Islet precursor cell (in vitro differentiated cells): ENCODE data around the gene ATRNL1.
A peak's percentile ranks its signal among the peaks of the same experiment; 100 is the strongest.
"Not testable (repeated sequence)": the region's sequence is repeated elsewhere in the genome, so short reads cannot be mapped to it uniquely, and the experiment has no call there.

Source experiments
- DNase-seq: peaks from one replicate; pipeline ENCODE4 v3.0.0-alpha.2; 2018

Gene ATRNL1

DNA sequence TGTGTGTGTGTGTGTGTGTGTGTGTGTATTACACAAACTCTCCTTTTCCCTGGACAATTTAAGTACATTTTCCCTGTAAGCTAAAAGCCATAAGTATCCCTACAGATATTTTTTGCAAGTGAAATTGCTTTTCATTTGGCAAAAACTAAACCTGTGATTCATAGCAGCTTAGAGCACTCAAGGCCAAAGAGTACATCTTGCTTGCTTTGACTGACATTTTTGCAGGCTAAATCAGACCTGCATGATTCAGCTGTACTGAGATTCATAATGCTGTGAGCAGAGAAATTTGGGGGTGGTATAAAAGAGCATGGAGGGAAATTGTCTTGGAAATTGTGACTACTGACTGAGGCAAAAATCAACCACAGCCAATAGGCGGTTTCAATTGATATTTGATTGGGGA is 679.4 kb downstream of the ATRNL1 start:
- DNase-seq, result no peak

DNA sequence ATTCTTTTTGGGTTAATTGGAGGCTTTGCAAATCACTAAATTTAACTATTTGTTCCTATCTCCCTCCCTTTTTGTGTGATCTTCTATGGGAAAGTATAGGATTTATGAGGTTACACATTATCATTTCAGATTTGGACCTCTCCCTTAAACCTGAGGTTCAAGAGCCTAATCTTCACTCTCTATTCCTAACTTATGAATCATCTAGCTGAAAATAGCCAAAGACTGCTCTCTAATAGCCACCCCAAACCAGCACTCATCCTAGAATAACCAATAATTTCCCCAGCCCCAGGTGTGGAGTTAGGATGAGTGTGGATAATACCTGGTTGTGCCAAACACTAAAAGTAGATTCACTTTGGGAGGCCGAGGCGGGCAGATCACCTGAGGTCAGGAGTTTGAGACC is 680.7 kb downstream of the ATRNL1 start:
- no peak for DNase-seq

DNA sequence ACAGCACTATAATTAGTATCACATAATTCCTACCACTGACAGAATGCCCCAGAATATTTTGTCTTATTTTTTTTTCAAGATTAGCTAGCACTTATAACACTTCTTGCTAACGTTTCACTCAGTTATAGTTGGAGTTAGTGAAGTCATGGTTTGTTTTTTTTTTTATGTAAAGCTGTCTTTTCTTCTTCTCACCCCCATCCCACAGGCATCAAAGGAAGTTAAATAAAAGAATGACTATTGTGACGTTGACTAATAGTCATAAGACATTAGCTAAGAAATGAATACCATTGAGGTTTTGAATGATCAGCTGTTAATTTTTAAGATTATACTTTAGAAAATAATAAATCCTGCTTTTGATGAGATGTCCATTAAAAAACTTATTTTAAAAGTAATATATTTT is 681.6 kb downstream of the ATRNL1 start:
- no peak for DNase-seq

DNA sequence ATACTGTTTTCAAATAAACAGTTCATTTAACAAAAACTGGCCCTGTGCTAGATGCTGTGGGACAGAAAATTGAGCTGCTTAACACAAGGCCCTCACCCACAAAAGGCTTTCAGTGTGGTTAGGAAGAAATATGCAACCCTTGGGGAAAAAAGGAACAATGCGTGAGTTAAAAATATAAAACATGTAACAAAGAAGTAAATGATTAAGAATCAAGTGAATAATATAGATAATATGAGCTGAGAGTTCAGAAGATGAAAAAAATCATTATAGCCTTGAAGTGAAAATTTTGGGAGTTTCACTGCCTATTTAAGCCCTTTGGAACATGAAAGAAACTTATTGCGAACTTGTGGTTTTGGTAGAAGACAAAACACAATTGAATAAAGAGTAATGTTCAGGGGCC is 684.5 kb downstream of the ATRNL1 start:
- DNase-seq, result no peak

DNA sequence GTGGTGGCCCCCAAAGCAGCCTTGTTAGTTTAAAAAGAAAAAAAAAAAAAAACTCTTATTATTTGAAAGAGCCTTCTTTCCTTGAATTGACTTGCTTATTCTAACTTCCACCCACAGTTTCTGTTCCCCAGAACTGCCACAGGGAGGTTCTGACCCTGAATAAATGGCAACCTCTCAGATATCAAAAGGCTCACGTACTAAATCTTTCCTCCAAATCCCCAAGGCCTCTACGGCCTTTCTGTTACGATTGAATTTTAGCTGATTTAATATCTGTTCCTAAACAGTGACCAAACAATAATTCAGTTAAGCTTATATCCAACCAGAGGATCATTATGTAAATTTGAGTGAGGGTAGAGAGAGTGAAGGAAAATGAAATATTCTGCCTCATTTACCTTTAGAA is 697.1 kb downstream of the ATRNL1 start:
- DNase-seq, result no peak

DNA sequence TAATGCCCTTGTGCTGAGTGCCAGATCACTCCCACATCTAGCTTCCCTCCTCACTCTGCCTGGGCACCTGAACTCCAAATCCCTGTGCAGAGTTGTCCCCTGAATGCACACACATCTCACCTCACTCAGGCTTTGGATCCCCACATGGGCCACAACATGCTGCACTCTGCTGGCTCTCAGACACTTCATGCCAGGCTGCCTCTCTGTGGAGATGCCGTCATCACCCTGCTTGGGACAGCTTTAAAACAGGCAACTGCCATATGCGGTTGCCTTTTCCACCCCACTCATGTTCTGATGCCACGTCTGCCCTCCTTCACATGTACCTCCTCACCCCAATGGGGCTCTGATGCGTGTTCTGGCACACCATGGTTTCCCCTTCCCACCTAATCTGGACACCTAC is 702.8 kb downstream of the ATRNL1 start:
- DNase-seq, result no peak

DNA sequence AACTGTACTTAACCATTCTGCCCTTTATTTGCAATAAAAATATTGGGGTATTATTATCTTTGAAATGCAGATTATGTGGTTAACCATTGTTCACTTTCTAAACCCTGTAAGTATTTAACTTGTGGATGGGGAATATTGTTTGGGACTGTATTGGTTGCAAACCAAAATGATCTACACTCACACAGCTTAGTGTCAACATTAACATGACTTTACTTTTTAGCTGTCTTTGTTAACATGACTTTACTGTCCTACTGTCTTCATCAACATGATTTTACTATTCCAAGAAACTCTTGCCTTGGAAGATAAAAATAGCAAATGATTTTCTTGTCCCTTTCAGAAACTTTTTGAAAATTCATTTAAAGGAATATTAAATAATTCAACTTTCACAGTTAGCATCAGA is 708.3 kb downstream of the ATRNL1 start:
- no peak for DNase-seq

DNA sequence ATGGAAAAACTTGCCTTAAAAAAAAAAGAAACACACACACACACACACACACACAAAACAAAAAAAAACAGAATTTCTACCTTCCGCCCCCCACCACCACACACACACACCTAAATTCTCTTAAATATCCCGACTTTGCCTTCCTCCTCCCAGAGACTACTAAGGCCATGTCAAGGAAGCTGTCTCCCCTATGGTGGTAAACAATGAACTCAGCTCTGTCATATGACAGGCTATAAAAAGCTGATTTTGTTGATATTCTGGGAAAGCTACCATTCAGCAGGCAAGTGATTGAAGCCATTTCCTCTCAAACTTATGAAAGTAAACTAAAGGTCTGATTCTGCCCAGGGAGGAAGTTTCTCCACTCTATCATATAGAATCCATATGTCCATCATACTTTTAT is 708.8 kb downstream of the ATRNL1 start:
- no peak for DNase-seq

DNA sequence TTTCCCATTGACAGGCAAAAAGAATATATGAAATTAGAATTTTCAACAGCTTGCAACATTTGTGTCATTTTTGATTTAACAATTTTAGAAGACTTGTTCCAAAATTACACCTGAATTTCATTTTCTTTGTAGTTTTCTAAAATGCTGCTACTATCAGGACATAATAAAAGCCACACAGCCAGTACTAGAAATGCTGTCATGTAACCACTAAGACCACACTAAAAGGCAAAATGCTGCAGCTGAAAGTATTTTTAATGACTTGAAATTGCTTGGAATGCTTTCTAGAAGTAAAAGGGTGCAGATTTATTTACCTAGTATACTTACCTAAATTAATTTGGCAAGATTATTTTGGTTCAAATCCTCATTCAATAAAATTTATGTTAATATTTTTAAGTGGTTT is 709.7 kb downstream of the ATRNL1 start:
- DNase-seq, result no peak

DNA sequence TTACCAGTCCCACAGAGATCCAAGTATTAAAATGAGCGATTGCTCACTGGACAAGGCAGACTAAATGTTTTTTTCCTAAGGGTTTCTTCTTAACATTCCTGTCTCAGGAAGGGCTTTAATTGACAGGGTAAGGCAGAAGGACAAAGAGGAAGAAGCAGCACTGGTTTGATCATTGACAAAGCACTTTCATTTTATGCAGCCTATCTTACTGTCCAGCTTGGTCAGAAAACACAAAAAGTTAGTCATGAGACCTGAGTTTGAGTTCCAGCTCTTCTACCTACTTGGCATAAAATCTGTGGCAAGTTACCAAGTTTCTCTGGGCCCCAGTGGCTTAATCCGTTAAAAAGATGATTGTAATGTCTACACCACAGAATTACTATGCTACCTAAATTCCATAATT is 721.4 kb downstream of the ATRNL1 start:
- DNase-seq, result no peak

DNA sequence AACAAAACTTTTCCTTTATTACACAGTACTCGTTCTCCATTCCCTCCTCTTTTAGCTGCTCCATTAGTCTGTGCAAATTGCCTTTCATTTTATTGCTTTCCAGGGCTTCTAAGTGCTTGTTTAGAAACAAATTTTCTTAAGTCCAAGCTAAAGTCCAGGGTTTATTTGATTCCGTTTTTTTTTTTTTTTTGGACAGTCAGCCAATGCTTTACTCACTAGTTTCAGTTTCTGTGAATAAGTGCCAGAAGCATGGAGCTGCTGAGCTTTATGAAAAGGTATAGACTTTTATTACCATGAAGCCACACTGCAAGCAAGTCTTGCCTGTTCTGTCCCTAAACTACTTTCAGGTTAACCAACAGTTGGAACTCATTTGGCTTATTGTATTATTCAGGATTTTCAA is 724.8 kb downstream of the ATRNL1 start:
- DNase-seq, result no peak

DNA sequence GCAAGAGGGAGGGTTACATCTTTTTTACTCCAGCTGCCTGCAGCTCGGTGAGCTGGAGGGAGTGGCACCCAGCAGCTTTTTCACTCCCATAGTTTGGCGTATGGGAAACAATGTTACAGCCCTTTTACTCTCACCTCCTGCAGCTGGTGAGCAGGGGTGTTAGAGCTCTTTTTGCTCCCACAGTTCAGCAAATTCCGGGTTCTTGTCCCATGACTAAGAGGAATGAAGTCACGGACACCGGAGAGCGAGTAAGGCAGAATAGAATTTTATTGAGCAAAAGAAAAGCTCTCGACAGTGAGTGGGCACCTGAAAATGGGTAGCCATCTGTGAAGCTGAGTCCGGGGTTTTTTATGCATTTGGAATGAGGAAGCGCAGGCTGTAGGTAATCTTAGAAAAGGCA is 733.2 kb downstream of the ATRNL1 start:
- no peak for DNase-seq

DNA sequence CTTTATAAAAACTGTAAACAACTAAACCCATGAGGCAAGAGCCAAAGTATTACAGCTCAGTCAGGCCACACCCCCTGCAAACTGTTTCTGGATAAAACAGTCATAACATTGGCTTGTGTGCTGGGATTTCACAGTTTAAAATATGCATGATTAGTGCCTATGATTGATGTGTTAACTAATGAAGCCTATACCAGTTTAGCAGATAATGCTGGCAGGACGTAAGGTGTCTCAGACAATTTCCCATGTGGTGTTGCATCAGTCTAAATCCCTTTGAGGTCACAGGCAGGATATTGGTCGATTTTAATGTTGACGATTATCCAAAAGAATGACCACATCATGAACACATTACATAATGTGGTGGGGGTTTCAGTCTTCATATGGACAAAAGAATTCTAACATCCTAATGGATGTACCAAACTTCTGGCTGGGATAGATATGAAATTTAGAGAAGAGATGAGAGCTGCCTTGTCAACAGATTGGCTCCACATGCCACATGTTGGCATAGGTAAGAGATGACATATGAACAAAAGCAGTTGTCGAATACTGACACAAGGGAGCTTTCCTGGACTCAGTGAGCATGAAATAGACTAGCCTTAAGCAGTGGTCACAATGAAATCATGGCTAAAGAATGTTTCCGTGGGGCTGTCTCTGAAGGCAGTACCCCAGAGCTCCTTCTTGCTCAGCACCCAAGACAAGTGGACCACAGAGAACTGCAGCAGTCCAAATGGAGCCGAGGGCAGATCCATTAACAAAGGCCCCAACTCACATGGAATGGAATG is 734.3 kb downstream of the ATRNL1 start:
- peak; percentile 61 for DNase-seq

DNA sequence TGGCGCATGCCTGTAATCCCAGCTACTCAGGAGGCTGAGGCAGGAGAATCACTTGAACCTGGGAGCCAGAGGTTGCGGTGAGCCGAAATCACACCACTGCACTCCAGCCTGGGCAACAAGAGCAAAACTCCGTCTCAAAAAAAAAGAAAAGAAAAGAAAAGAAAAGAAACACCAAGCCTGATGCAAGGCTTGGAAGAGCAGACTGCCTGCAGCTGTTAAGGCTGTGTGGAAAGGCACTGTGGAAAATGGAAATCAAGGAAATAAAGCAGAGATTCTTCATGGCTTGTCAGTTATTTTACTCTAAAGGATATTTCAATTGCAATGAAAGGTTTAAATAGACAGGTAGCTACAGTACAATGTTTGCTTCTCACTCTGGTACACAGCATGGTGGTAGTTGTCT is 735.0 kb downstream of the ATRNL1 start:
- DNase-seq, result not testable (repeated sequence)

DNA sequence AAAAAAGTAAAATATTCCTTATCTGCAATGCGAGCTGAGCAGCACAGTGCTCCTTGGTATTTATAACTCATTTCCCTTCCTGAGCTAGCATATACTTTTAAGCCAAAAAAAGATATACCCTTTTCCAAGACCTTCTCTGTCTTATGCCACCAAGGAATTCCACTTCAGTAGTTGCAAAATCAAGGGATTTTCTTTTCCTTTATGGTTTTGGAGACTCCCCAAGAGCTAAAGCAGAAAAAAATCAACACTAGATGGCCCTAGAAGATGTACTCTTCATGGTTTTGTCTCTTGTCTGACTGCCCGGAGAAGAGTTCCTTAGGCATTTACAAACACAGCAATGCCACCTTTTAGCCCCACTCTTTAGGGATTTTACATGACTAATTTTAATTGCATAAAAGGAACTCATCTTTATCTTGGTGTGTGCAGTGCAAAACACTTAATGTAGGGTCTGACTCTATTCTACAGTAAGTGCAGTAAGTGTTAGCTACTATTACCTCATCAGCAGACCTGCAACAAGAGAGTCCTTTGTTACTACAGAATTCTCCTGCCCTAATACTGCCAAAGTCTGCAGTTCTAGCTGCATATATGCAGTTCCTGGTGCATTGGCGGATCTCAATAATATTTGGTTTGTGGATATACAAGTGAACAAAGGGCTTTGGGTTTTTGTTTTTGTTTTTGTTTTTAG is 736.5 kb downstream of the ATRNL1 start:
- DNase-seq, result no peak

DNA sequence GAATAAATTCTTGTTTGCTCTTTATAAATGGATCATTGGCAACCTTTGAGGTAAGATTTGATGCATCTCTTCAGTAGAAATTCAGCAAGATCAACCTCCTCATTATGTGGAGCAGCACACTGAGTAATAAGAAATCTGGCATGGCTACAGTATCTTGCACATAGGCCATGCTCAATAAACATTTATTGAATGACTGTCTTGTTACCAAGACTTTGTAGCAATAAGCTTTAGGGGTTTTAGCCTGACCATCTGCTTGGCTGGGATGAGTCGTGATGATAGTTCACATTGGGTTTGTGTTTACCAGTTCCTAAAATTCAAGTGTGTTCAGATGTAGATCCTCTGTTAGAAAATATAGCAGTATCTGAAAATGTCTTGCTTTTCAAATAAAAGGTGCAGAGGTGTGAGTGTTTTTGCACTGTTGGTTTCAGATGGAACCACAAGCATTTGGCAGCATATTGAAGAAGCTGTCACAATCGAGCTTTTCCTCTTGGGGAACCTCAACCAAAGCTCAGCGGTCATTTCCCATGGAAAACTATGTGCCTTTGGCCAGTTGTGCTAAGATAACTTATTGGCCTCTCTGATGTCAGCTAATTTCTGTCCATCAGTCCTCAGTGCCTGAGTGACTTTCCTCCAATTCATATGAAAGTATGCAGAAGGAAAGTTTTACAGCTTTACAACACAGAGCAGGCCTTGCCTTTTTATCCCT is 737.3 kb downstream of the ATRNL1 start:
- DNase-seq, result no peak

DNA sequence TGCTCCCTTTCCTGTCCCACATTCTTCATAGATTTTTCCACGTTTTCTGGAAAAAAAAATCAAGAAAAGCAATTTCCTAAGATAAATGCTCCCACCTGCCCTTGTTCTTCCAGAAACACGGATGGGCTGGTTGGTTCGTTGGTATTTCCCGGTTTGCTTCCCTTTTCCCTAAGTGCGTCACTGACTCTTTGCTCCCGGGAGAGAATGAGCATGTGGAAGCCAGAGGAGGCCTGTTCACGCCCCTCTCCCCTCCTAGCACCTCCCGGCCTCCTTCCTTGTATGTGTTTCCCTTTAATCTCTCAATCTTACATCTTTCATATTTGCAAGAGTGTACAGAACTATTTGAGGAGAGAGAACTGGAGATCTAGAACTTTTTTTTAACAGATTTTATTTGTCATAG is 737.9 kb downstream of the ATRNL1 start:
- no peak for DNase-seq

DNA sequence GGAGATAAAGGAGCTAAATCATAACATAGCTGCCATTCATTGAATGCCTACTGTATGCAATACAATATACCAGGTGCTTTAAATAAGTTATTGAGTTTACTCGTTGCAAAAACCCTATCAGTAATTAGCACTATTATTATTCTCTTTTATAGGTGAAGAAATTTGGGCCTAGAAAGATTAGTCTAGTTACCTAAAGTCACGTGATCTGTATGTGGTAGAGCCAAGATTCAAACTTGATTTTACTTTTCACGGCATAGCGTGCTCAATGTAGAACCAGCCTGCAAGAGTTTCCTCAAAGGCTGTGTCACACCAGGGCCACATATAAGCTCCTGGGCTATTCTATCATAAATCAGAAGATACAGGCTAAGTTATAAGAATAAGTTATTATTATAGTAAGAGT is 740.0 kb downstream of the ATRNL1 start:
- no peak for DNase-seq

DNA sequence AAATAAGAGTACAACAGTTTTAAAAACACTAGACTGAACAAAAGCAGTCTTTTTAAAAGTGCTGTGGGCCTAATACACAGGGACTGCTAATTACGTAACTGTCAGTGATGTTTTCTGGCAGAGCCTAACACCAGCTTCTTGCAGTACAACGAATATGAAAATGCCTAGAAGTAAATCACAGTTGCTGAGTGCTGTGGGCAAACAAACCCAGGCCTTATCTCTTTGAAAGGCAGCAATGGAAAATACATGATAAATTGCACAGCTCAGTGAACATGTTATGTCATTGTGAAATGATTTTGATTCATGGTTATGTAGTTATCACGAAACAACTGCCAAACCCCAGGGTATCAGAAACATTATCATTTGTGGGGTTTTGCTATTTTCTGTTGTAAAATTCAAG is 751.4 kb downstream of the ATRNL1 start:
- no peak for DNase-seq

DNA sequence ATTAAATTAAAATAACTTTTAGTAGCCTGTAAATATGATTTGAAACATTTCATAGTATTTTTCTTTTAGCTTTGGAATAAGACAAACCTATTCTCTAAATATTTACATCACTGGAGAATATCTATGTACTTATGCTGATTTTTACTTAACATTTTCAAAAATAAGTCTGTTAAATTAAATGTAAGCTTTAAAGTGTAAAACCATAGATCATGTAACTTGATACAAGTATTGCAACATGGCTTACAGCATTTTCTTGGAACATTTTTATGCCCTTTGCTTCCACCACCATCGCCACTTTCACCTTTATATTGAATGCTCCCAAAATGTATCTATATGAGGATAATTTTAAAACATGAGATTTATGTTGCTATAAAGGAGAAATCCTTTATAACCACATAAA is 752.8 kb downstream of the ATRNL1 start:
- no peak for DNase-seq

DNA sequence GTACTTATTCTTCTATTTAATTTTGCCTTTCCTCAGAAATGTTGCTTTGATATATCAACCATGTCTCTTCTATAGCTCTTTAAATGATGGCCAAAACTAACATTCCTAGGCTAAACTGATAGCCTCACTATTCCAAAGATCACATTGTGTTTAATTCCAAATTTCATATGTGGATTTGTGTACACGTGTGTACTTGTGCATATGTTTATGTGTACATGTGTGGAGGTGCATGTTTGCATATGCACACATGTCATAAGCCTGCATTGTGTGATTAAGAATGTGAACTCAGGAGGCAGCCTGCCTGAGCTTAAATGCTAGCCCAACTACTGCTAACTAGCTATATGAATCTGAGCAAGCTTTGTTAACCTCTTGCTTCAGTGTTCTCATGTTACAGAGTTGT is 753.4 kb downstream of the ATRNL1 start:
- no peak for DNase-seq

DNA sequence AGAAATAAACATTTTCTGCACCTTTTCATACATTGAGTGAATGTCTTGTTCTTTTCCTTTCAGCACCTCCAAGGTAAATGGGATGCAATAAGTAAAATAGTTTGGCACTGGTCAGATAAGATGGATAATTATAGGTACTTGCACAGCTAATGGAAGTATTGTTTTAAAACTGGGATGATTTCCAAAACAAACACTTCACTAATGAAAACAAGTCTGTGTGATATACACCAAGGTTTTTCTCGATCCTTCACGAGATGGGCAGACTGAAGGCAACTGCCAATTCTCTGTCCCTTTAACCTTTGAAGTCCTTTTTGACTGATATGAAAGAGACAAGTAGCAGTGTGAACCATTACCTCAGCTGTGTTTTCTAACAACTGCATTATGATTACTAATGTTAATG is 756.0 kb downstream of the ATRNL1 start:
- DNase-seq, result no peak

DNA sequence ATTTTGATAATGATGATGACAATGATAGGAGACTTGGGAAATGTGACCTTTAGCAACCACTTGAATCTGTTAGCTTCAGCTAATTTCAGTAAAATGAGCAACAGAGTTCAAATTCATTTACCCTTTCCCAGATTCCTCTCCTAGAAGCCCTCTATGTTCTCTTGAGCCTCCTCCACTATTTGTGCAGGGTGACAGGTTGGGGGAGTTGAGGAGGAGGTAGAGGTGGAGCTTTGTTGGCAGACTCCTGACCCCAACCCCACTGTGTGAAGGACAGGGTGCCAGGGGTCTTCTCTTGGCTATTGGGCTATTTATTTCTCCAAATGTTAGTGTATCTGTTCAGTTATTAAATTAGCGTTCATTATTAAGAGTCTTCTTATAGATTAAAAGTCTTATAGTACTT is 757.5 kb downstream of the ATRNL1 start:
- no peak for DNase-seq

DNA sequence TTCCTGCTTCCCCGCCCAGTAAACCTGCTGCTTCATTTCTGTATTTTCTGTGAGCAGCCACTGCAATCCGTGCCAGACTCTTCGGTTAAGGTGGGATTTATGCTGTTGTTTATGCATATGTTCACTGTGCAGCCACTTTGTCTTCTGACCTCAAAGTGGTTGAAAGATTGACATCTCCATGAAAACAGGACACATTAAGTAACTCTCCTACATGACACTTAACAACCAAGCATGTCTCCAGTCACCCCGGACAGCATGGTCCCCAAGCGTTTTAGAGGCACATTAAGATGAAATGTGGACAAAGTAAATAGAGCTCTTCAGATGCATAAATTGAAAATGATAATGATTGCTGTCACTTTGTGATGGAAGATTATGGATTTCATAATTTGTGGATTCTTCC is 758.5 kb downstream of the ATRNL1 start:
- no peak for DNase-seq
